Measurements from ENCODE around the gene POLR2E. TPM values are rescaled to one million over a fixed set of nuclear protein-coding genes. Genes with fewer than 3 reads are reported as not detected.

POLR2E gene
- total RNA-seq, 3 donors from 2014 or later: 108 to 138 (median 133) TPM

DNA sequence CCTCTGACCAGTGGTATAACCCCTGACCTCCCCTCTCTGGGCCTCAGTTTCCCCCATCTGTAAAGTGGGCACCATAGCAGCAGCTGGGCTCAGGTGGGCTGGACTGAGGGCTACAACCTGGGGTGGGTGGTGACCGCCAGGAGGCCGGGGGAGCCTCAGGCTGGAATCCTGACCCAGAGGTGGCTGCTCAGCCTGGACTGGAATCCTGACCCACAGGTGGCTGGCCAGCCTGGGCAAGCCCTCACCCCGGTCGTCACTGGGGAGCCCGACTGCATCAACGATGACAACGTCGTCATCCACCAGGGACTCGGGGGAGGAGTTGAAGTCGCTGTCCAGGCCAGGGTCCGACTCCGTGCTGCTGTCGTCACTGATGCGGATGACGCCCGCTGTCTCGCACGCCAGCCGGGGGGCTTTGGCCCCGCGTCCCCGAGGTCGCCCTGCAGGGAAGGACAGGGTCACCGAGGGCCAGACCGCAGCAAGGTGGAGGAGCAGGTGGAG is 18.9 kb upstream of the POLR2E start:
- ATAC-seq (no peak), DNase-seq (peak in 1 of 3 donors; percentile 55)
- Histone ChIP-seq H3K9me3 (no peaks in the 10 kb centered on the region), H3K36me3 (ENCODE audit: low read depth) (peaks cover 1% of the 10 kb centered on the region), H3K4me3 (no peak overlapping the region), H3K4me1 (ENCODE audit: low read depth) (peaks cover 12% of the 10 kb centered on the region)
- TF ChIP-seq, protein P1, sequence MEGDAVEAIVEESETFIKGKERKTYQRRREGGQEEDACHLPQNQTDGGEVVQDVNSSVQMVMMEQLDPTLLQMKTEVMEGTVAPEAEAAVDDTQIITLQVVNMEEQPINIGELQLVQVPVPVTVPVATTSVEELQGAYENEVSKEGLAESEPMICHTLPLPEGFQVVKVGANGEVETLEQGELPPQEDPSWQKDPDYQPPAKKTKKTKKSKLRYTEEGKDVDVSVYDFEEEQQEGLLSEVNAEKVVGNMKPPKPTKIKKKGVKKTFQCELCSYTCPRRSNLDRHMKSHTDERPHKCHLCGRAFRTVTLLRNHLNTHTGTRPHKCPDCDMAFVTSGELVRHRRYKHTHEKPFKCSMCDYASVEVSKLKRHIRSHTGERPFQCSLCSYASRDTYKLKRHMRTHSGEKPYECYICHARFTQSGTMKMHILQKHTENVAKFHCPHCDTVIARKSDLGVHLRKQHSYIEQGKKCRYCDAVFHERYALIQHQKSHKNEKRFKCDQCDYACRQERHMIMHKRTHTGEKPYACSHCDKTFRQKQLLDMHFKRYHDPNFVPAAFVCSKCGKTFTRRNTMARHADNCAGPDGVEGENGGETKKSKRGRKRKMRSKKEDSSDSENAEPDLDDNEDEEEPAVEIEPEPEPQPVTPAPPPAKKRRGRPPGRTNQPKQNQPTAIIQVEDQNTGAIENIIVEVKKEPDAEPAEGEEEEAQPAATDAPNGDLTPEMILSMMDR (IDR thresholded peaks at IDR 0.05): no peak
- intact Hi-C loops (cut with DNase I, micrococcal nuclease): loop anchor here (10.0 kb wide), 2 partner anchors 71 to 81 kb away; no protein-coding TSS in a partner anchor

DNA sequence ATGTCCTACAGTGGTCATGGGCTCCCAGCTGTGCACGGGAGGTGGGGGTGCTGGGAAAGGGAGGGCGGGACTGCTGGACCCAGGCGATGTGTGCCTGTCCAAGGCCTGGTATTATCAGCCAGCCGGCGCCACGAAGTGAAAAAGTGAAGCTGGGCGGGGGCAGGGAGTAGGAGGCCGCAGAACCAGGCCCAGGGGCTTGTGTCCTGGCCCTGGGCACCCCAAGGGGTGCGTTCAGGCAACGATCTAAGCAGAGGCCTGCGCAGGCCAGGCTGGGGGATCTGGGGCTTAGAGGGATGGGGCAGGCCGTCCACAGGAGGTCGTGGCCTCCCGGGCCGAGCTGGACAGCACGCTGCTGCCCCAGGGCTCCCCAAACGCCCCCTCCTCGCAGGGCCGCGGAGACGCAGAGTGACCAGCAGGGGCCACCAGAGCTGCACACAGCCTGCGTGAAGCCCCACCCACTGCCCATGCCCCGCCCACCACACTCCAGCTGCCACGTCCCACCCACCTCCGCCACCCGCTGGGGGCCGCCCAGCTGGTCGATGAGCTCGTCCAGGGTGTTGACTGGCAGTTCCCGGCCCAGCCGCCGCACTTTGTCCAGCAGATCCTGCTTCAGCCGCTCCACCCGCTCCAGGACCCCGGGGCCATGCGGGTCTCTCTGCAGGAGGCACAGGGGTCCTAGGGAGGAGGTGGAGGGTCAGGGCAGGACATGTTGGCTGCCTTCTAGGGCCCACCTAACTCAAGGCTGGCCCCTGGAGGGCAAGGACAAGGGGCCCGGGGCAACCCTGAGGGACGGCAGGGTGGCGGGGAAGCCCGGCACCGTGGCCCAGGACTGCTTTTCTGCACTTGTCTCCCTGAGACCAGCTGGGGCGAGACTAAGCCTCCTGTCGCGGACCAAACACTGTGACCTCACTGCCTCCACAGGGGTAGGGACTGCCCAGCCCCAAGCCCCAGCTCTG is 18.1 kb upstream of the POLR2E start:
- Histone ChIP-seq H3K4me1 (ENCODE audit: low read depth) (peaks cover 12% of the 10 kb centered on the region), H3K4me3 (no peak overlapping the region), H3K9me3 (no peaks in the 10 kb centered on the region), H3K36me3 (ENCODE audit: low read depth) (peaks cover 5% of the 10 kb centered on the region)
- TF ChIP-seq, protein P1 (IDR thresholded peaks at IDR 0.05): peak; percentile 92
- ATAC-seq (peak; percentile 92), DNase-seq (peak; percentile 98 to 99 (median 98))
- intact Hi-C loops (cut with DNase I, micrococcal nuclease): loop anchor here (10.0 kb wide), 2 partner anchors 71 to 81 kb away; no protein-coding TSS in a partner anchor

DNA sequence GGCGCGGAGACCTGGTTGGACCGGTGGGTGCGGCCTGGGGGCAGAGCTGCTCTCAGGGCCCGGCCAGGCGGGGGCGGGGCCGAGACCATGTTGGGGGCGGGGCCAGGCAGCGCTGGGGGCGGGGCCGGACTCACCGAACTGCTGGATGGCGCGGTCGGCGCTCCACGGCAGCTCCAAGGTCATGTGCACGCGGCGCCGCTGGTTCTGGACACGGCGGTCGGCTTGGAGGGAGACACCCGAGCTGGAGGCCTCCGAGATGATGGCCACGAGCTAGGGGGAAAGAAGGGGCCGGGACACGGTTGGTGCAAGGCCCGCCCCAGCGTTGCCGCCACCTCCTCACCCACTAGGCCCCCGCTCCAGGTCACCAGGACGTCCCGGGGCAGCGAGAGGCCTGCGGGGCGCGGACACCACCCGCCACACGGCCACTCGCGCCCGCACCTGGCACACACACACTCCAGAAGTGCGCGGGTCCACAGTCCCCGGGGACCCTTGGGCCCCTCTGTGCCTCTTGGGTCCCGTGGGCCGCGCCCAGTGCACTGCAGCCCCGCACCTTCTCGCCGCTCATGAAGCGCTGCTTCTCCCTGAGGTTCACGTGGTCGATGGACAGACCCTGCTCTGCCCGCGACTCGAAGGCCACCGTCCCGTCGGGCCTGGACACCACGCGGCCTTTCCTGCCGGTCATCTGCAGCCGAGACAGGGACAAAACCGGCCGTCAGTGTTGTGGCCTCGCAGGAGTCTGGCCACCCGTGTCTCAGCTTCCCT is 17.3 kb upstream of the POLR2E start:
- peak; percentile 84 for ATAC-seq
- Histone ChIP-seq H3K4me3 (no peak overlapping the region), H3K4me1 (ENCODE audit: low read depth) (peaks cover 12% of the 10 kb centered on the region), H3K36me3 (ENCODE audit: low read depth) (peaks cover 5% of the 10 kb centered on the region), H3K9me3 (no peaks in the 10 kb centered on the region)
- TF ChIP-seq, protein P1 (IDR thresholded peaks at IDR 0.05): no peak
- intact Hi-C loops (cut with DNase I, micrococcal nuclease): loop anchor here (10.0 kb wide), 2 partner anchors 72 to 82 kb away; no protein-coding TSS in a partner anchor
- peak; percentile 91 to 95 (median 94) for DNase-seq

GRCh38 chr19:1111641-1112267 is 16.6 kb upstream of the POLR2E start:
- intact Hi-C loops (cut with DNase I, micrococcal nuclease): loop anchor here (10.0 kb wide), 2 partner anchors 73 to 83 kb away; no protein-coding TSS in a partner anchor
- Histone ChIP-seq H3K36me3 (ENCODE audit: low read depth) (peaks cover 5% of the 10 kb centered on the region), H3K4me3 (no peak overlapping the region), H3K9me3 (no peaks in the 10 kb centered on the region), H3K4me1 (ENCODE audit: low read depth) (peaks cover 12% of the 10 kb centered on the region)
- DNase-seq (no peak), ATAC-seq (no peak)
- TF ChIP-seq, protein P1 (IDR thresholded peaks at IDR 0.05): no peak
